ENCODE results near the gene FOXF1.

FOXF1 gene

DNA sequence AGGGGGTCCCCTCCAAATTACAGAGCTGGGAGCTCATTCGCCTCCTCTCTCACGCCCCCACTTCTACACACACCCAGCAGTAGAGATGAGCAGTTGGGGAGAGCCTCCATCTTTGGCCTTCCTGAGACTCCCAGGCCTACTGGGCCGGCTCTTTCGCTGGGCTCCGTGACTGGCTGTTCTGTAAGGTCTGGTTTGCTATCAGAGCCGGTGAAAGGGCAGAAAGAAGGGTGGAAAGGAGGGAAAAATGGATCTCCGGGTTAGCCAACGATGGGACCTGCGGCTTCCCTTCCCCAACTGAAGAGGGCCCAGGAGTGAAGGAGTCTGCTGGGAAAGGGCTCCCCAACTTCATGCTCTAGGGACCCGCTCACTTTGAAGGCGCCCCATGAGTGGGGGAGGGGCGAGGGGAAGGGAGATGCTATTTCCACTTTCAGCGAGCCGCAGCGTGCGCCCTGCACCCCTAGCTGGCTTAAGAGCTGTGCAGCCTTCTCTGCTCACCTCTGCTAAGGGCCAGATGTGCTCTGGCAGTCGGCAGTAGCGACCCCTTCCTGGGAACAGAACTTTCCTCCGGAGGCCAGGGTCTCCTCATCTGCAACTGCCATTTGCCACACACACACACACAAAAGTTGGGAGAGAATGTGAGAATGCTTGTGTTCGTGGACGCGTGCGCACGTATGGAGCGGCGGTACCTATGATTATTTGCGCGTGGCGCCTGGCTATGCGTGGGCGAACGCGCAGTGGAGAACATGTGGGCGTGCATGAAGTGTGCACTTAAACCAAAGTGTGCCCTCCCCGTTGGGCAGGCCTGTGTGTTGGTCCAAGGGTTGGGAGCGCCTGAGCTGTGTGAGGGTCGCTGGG lies 2.9 kb upstream of the FOXF1 start:
- no peak for TF ChIP-seq CTCF (conservative IDR thresholded peaks at IDR 0.05)
- H3K27ac ChIP-seq: no peak overlapping the region

- no peak for TF ChIP-seq CTCF (conservative IDR thresholded peaks at IDR 0.05)
- H3K27ac ChIP-seq: no peak overlapping the region
Observed at GRCh38 chr16:86508028-86508946, 2.0 kb upstream of the FOXF1 start.

GRCh38 chr16:86508947-86509758 lies 1.2 kb upstream of the FOXF1 start:
- H3K27ac ChIP-seq: no peak overlapping the region

DNA sequence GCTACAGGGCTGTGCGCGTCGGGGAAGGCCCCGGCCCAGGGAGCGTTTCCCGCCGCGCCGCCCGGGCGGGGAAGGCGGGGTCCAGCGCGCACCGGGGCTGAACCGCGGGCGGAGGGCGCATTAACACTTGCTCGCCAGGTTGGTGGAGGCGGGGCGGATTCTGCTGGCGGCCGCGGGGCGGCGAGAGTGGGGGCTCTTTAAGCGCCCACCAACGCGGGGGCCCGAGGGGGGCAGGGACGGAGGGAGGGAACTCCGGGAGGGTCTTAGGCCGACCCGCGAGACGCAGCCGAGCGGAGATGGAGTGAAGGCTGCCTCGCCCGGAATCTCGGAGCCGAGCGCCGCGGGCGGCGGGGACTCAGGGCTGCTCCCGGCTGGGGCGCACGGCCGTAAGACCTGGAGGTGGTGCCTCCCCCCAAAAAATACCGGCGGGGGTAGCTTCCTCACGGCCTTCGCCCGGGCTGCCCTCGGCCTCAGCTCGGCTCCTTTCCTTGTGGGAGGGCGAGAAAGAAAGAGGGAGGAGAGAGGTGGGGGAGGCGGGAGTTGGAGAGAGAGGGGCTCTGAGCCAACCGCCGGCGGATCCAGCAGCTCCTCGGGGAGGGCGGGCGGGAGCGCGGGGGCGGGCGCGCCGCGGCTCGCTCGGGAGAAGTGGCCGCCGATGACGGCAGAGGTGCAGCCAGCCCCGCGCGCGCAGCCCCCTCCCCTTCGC lies 415 bp upstream of the FOXF1 start:
- no peak overlapping the region for H3K27ac ChIP-seq
- TF ChIP-seq CTCF (conservative IDR thresholded peaks at IDR 0.05): no peak

More at GRCh38 chr16:86508947-86509758, 1.2 kb upstream of the FOXF1 start:
- no peak for TF ChIP-seq CTCF (conservative IDR thresholded peaks at IDR 0.05)

DNA sequence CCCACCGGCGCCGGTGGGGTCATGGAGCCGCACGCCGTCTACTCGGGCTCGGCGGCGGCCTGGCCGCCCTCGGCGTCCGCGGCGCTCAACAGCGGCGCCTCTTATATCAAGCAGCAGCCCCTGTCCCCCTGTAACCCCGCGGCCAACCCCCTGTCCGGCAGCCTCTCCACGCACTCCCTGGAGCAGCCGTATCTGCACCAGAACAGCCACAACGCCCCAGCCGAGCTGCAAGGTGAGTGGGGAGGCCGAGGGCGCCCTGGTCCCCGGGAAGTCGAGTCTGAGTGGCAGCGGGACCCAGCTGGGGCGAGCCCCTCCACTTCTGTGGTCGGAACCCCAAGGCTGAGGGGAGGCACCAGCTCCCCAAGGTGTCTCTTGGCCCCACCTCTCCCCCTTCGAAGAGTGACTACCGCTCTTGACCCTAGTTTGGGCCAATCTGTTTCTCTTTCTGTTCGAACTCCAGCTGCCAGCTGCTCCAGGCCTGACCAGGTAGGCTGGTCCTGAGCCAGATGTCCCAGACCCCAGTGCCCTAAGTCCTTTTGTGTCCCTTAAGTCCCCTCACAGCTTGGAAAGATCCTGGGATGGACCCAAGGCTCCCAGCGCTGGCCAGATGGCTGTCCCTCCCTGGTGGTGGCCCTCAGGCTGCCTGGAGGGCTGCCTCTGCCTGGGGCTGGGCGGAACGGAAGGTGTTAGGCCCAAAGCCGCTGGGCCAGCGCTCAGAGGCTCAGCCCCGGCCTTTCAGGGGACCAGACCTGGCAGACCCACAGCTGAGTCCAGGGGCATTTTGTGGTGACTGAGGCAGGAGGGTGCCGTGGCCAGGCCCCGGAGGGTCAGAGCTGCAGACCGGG lies 1.2 kb downstream of the FOXF1 start:
- H3K27ac ChIP-seq: no peak overlapping the region
- no peak for TF ChIP-seq CTCF (conservative IDR thresholded peaks at IDR 0.05)

DNA sequence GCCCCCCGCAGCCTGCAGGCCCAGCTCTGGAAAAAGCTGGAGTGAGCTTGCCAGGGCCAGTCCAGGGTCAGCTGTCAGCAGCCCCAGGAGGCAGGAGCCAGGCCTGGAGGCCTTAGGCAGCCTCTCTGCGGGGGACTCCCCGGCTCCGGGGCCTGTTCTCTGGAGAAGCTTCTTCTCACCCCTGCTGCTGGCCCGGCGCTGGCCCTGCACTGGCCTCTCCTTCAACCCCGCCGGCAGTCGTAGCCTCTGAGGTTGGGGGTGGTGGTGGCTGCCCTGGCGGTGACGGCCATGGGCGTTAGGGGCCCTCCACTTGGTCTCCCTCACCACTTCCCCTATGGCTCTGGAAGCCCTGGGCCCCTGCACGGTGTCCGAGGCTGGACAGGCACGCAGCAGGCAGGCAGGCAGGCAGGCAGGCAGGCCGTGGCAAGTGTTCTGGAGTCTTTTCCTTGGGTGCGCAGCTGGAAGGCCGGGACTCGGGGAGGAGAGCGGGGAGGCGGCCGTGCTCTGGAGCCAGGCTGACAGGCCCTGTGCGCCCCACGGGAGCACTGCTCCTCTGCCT lies 2.1 kb downstream of the FOXF1 start:
- no peak overlapping the region for H3K27ac ChIP-seq
- TF ChIP-seq CTCF (conservative IDR thresholded peaks at IDR 0.05): no peak
